Measurements from ENCODE around the gene ARRB1. TPM values are rescaled to one million over a fixed set of nuclear protein-coding genes. Genes with fewer than 3 reads are reported as not detected.

Gene ARRB1
- total RNA-seq, 3 donors from 2014 or later, result 31.2 to 64.0 (median 42.3) TPM

DNA sequence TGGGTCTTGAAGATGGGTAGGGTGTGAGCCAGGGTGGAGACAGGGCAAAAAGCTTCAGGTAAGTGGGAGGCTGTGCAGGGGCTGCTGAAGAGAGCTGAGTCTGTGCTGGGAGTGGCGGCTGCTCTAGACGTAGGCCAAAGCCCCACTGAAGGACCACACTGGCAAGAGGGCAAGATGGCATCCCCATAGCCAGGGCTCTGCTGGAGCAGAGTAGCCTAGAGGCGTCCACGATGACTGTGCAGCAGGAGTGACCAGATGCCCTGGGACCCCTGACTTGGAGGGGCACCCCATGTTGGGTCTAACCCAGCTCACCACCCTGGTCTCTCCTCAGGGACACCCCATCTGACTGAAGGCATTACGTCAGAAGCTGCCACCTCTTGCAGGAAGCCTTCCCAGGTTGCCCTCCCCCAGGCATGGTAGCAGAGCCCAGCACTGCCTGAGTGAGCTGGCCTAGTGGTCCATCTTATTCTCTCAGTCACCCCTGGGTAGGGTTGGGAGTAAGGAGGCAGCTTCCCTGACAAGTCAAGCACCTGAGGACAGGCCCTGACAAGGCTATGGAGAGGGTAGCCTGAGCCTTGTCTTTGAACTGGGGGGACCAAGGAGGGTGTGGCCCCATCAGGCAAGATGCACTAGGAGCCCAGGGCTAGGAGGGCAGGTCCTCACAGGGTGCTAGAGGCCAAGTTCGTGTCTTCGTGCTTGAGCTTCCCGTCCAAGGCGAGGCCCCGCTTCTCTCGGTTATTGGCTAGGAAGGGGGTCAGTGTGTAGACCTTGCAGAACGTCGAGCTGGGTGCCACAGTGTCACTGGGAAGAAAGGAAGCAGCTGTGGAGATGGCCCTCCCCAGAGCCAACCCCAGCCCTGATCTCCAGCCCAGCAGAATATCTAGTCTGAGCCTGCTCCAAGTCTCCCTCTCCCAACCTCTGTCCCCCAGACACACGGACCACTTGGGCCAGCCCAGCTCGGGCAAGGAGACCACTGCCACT, 77.8 kb downstream of the ARRB1 start:
- no peaks in the 10 kb centered on the region for H3K4me1 ChIP-seq
- H3K4me3 ChIP-seq, result no peak overlapping the region
- TF ChIP-seq CTCF (IDR thresholded peaks at IDR 0.05) (no peak), POLR2A (IDR thresholded peaks at IDR 0.05) (no peak), POLR2AphosphoS5 (IDR thresholded peaks at IDR 0.05) (no peak)
- peak overlapping the region in 1 of 2 donors; percentile 7 for H3K27ac ChIP-seq
- H3K9me3 ChIP-seq, result no peaks in the 10 kb centered on the region
- intact Hi-C loops (cut with DNase I; ENCODE audit: low total_unique reads), result no loop called here
- DNase-seq (ENCODE audit: low spot score in 2 of 2), result peak in 1 of 2 donors; percentile 24
- peaks cover 12% of the 10 kb centered on the region for H3K36me3 ChIP-seq
- no peaks in the 10 kb centered on the region for H3K27me3 ChIP-seq

DNA sequence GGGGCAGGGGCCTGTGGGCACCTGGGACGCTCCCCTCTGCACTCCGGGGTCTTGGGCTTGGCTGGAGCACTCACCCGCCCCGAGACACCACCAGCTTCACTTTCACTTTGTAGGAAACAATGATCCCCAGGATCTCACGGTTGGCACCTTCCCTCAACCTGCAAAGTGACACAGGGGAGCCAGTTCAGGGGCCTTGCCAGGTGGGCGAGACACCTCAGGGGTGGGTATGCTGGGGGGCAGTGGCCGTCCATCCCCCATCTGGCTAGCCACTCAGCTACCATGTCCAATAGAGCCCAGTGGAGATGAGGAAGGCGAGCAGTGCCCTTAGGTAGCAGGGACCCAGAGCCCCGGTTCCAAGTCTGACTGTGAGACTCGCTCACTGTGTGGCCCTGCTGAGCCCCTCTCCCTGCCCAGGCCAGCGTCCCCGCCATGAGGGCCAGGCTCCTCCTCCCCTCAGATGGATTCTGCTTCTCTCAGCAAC, 78.6 kb downstream of the ARRB1 start:
- Histone ChIP-seq H3K4me3 (no peak overlapping the region), H3K27ac (peak overlapping the region in 1 of 2 donors; percentile 3), H3K9me3 (no peaks in the 10 kb centered on the region), H3K4me1 (no peaks in the 10 kb centered on the region), H3K36me3 (peaks cover 6% of the 10 kb centered on the region), H3K27me3 (no peaks in the 10 kb centered on the region)
- intact Hi-C loops (cut with DNase I; ENCODE audit: low total_unique reads), result no loop called here
- no peak for TF ChIP-seq CTCF (IDR thresholded peaks at IDR 0.05)
- no peak for TF ChIP-seq POLR2AphosphoS5 (IDR thresholded peaks at IDR 0.05)
- TF ChIP-seq POLR2A (IDR thresholded peaks at IDR 0.05), result no peak
- peak in 1 of 2 donors; percentile 36 for DNase-seq (ENCODE audit: low spot score in 2 of 2)

GRCh38 chr11:75272391-75272790, 79.1 kb downstream of the ARRB1 start:
- H3K27ac ChIP-seq, result peak overlapping the region in 1 of 2 donors; percentile 3
- H3K4me1 ChIP-seq, result no peaks in the 10 kb centered on the region
- H3K9me3 ChIP-seq, result no peaks in the 10 kb centered on the region
- H3K27me3 ChIP-seq, result no peaks in the 10 kb centered on the region
- no peak overlapping the region for H3K4me3 ChIP-seq
- intact Hi-C loops (cut with DNase I; ENCODE audit: low total_unique reads), result no loop called here
- TF ChIP-seq POLR2A (IDR thresholded peaks at IDR 0.05) (no peak), CTCF (IDR thresholded peaks at IDR 0.05) (no peak), POLR2AphosphoS5 (IDR thresholded peaks at IDR 0.05) (no peak)
- peaks cover 6% of the 10 kb centered on the region for H3K36me3 ChIP-seq
- peak in 1 of 2 donors; percentile 39 for DNase-seq (ENCODE audit: low spot score in 2 of 2)

DNA sequence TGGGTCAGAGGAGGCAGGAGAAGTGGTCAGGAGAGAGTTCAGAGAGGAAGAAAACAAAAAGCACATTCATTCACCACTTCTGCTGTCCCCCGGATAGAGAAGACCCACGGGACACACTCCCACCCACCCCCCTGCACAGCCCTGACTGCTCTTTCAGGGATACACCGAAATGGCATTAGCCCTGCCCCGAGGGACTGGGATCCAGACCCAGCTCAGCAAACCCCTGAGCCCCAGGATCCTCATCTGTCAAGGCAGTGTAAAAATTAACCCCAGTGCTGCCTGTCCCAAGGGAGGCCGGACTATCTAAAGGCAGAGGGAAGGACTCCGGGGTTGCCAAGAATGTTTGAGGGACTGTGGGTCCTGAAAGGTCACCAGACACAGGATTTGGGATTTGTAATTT, 79.7 kb downstream of the ARRB1 start:
- H3K4me1 ChIP-seq, result no peaks in the 10 kb centered on the region
- H3K9me3 ChIP-seq, result no peaks in the 10 kb centered on the region
- H3K27me3 ChIP-seq, result no peaks in the 10 kb centered on the region
- no peak for TF ChIP-seq POLR2AphosphoS5 (IDR thresholded peaks at IDR 0.05)
- no peak for TF ChIP-seq POLR2A (IDR thresholded peaks at IDR 0.05)
- no peak for TF ChIP-seq CTCF (IDR thresholded peaks at IDR 0.05)
- intact Hi-C loops (cut with DNase I; ENCODE audit: low total_unique reads), result no loop called here
- DNase-seq (ENCODE audit: low spot score in 2 of 2), result peak in 1 of 2 donors; percentile 12
- peak overlapping the region in 1 of 2 donors; percentile 8 for H3K27ac ChIP-seq
- H3K36me3 ChIP-seq, result peaks cover 1% of the 10 kb centered on the region
- no peak overlapping the region for H3K4me3 ChIP-seq

- no peak for DNase-seq (ENCODE audit: low spot score in 2 of 2)
- intact Hi-C loops (cut with DNase I; ENCODE audit: low total_unique reads), result no loop called here
- TF ChIP-seq CTCF (IDR thresholded peaks at IDR 0.05), result no peak
- TF ChIP-seq POLR2A (IDR thresholded peaks at IDR 0.05), result no peak
- no peak for TF ChIP-seq POLR2AphosphoS5 (IDR thresholded peaks at IDR 0.05)
- Histone ChIP-seq H3K36me3 (no peaks in the 10 kb centered on the region), H3K27ac (peak overlapping the region in 1 of 2 donors; percentile 8), H3K4me1 (no peaks in the 10 kb centered on the region), H3K27me3 (no peaks in the 10 kb centered on the region), H3K9me3 (no peaks in the 10 kb centered on the region), H3K4me3 (no peak overlapping the region)
Observed at GRCh38 chr11:75270896-75271418, 80.5 kb downstream of the ARRB1 start.
